HEK293 (cell line): Measurements from ENCODE around the gene MED13L.

Experiments
- CTCF ChIA-PET: fragments of 350-600 bp; formaldehyde crosslinking; extraction: SDS; loops from one replicate; lab custom pipeline; 2021; ENCODE audit warnings: antibody characterized with exemption; lab: Yijun Ruan, JAX
- POLR2A ChIA-PET: fragments of 300-600 bp; formaldehyde crosslinking; extraction: SDS; loops from one replicate; lab custom pipeline; 2020; ENCODE audit warnings: antibody characterized with exemption, inconsistent platforms; lab: Yijun Ruan, JAX
- H3K27ac ChIP-seq: fragments of 200-500 bp; sonication (Bioruptor generic); 2 replicates; pipeline ENCODE4 v1.5.1; 2014; ENCODE audit warnings: low read depth, low read length, control low read depth, inconsistent platforms; ENCODE audit errors: extremely low read depth
- H3K36me3 ChIP-seq, 2 experiments: fragments of 200-500 bp in 1 of 2; sonication (Bioruptor generic) in 1 of 2; 1 replicate in 1 of 2; 2 replicates in 1 of 2; pipeline ENCODE4 v1.5.1; 2014 to 2017; ENCODE audit warnings: inconsistent platforms in 2 of 2, low read length in 2 of 2; ENCODE audit not compliant: control insufficient read depth in 2 of 2, insufficient read depth in 1 of 2
- H3K4me1 ChIP-seq: fragments of 200-500 bp; sonication (Bioruptor generic); 2 replicates; pipeline ENCODE4 v1.5.1; 2014; ENCODE audit warnings: mild to moderate bottlenecking, low read length, inconsistent platforms; ENCODE audit not compliant: control insufficient read depth, insufficient read depth
- H3K4me3 ChIP-seq: 2 replicates; pipeline ENCODE4 v1.5.1; 2011; ENCODE audit warnings: low read depth, mild to moderate bottlenecking, control low read depth, low read length, moderate library complexity
- H3K9me3 ChIP-seq: fragments of 200-500 bp; sonication (Bioruptor generic); 2 replicates; pipeline ENCODE4 v1.5.1; 2014; ENCODE audit warnings: low read depth, low read length, inconsistent platforms; ENCODE audit not compliant: control insufficient read depth, insufficient read depth
- FEZF1 ChIP-seq: fragments of 450-650 bp; formaldehyde crosslinking; IDR thresholded peaks from 2 replicates; pipeline ENCODE4 v1.5.1; 2016; ENCODE audit warnings: missing biosample characterization, missing genetic modification characterization
- GFI1B ChIP-seq: fragments of 450-650 bp; formaldehyde crosslinking; IDR thresholded peaks from 2 replicates; pipeline ENCODE4 v1.5.1; 2016; ENCODE audit warnings: missing biosample characterization, missing genetic modification characterization
- KLF16 ChIP-seq: fragments of 450-650 bp; formaldehyde crosslinking; IDR thresholded peaks from 2 replicates; pipeline ENCODE4 v1.5.1; 2017; ENCODE audit warnings: missing biosample characterization, missing genetic modification characterization
- MZF1 ChIP-seq: fragments of 450-650 bp; formaldehyde crosslinking; IDR thresholded peaks from 2 replicates; pipeline ENCODE4 v1.5.1; 2017; ENCODE audit warnings: missing biosample characterization, missing genetic modification characterization, borderline replicate concordance
- PATZ1 ChIP-seq: fragments of 450-650 bp; formaldehyde crosslinking; IDR thresholded peaks from 2 replicates; pipeline ENCODE4 v1.5.1; 2016; ENCODE audit warnings: missing biosample characterization, missing genetic modification characterization
- PRDM1 ChIP-seq: fragments of 450-650 bp; formaldehyde crosslinking; IDR thresholded peaks from 2 replicates; pipeline ENCODE4; 2016; ENCODE audit warnings: missing biosample characterization, missing genetic modification characterization
- WT1 ChIP-seq: fragments of 450-650 bp; formaldehyde crosslinking; IDR thresholded peaks from 2 replicates; pipeline ENCODE4 v1.5.1; 2016; ENCODE audit warnings: missing biosample characterization, missing genetic modification characterization
- ZNF112 ChIP-seq: fragments of 450-650 bp; formaldehyde crosslinking; IDR thresholded peaks from 2 replicates; pipeline ENCODE4 v1.5.0; 2017; ENCODE audit warnings: missing biosample characterization, missing genetic modification characterization
- ZNF132 ChIP-seq: fragments of 450-650 bp; formaldehyde crosslinking; IDR thresholded peaks from 2 replicates; pipeline ENCODE4 v1.5.1; 2017; ENCODE audit warnings: missing biosample characterization, missing genetic modification characterization, borderline replicate concordance
- ZNF184 ChIP-seq: fragments of 450-650 bp; IDR thresholded peaks from 2 replicates; pipeline ENCODE4 v1.5.1; 2018; ENCODE audit warnings: missing biosample characterization, mild to moderate bottlenecking, missing genetic modification characterization
- ZNF221 ChIP-seq: fragments of 450-650 bp; formaldehyde crosslinking; IDR thresholded peaks from 2 replicates; pipeline ENCODE4 v1.5.1; 2017; ENCODE audit warnings: missing biosample characterization, missing genetic modification characterization, borderline replicate concordance
- ZNF292 ChIP-seq: fragments of 450-650 bp; formaldehyde crosslinking; IDR thresholded peaks from 2 replicates; pipeline ENCODE4 v1.5.1; 2016; ENCODE audit warnings: low read depth, missing biosample characterization, missing genetic modification characterization, borderline replicate concordance
- ZNF394 ChIP-seq: fragments of 450-650 bp; formaldehyde crosslinking; IDR thresholded peaks from 2 replicates; pipeline ENCODE4 v1.5.1; 2016; ENCODE audit warnings: missing biosample characterization, missing genetic modification characterization, mild to moderate bottlenecking, moderate library complexity, borderline replicate concordance
- ZNF449 ChIP-seq: fragments of 450-650 bp; formaldehyde crosslinking; IDR thresholded peaks from 2 replicates; pipeline ENCODE4 v1.5.1; 2017; ENCODE audit warnings: missing biosample characterization, mild to moderate bottlenecking, missing genetic modification characterization, moderate library complexity
- ZNF768 ChIP-seq: fragments of 450-650 bp; formaldehyde crosslinking; IDR thresholded peaks from 2 replicates; pipeline ENCODE4 v1.5.1; 2018; ENCODE audit warnings: missing biosample characterization, mild to moderate bottlenecking, missing genetic modification characterization
- ZSCAN16 ChIP-seq: fragments of 450-650 bp; formaldehyde crosslinking; IDR thresholded peaks from 2 replicates; pipeline ENCODE4 v1.5.1; 2016; ENCODE audit warnings: missing biosample characterization, missing genetic modification characterization
- TF ChIP-seq, protein P1 (sequence below): fragments of 450-650 bp; formaldehyde crosslinking; optimal IDR thresholded peaks from 2 replicates; pipeline ENCODE3; 2016; ENCODE audit warnings: missing biosample characterization, mild to moderate bottlenecking, missing genetic modification characterization
- TF ChIP-seq, protein P2 (sequence below): fragments of 450-650 bp; formaldehyde crosslinking; IDR thresholded peaks from 2 replicates; pipeline ENCODE4 v1.5.1; 2016; ENCODE audit warnings: missing biosample characterization, missing genetic modification characterization

The MED13L gene

GRCh38 chr12:115923851-115924250 is 353.6 kb downstream of the MED13L start:
- Histone ChIP-seq H3K9me3 (no peaks in the 10 kb centered on the region), H3K4me1 (no peaks in the 10 kb centered on the region), H3K36me3 (no peaks in the 10 kb centered on the region), H3K27ac (no peak overlapping the region), H3K4me3 (no peak overlapping the region)
- TF ChIP-seq KLF16 (tag by site-specific recombination) = no peak
- no peak for TF ChIP-seq PATZ1 (tag by site-specific recombination)
- no peak for TF ChIP-seq FEZF1 (tag by site-specific recombination)
- TF ChIP-seq, protein P1, sequence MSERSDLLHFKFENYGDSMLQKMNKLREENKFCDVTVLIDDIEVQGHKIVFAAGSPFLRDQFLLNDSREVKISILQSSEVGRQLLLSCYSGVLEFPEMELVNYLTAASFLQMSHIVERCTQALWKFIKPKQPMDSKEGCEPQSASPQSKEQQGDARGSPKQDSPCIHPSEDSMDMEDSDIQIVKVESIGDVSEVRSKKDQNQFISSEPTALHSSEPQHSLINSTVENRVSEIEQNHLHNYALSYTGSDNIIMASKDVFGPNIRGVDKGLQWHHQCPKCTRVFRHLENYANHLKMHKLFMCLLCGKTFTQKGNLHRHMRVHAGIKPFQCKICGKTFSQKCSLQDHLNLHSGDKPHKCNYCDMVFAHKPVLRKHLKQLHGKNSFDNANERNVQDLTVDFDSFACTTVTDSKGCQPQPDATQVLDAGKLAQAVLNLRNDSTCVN (tag by site-specific recombination) = no peak
- no peak for TF ChIP-seq ZSCAN16
- TF ChIP-seq ZNF132 (tag by site-specific recombination) = no peak
- no peak for TF ChIP-seq ZNF112 (tag by site-specific recombination)
- TF ChIP-seq ZNF394 (tag by site-specific recombination) = no peak
- TF ChIP-seq ZNF768 (tag by site-specific recombination) = no peak
- TF ChIP-seq MZF1 = no peak
- TF ChIP-seq GFI1B (tag by site-specific recombination) = no peak
- no peak for TF ChIP-seq ZNF221 (tag by site-specific recombination)
- no peak for TF ChIP-seq PRDM1
- TF ChIP-seq ZNF449 = no peak
- TF ChIP-seq ZNF292 (tag by site-specific recombination) = no peak
- no peak for TF ChIP-seq ZNF184 (tag by site-specific recombination)
- no peak for TF ChIP-seq WT1
- TF ChIP-seq, protein P2, sequence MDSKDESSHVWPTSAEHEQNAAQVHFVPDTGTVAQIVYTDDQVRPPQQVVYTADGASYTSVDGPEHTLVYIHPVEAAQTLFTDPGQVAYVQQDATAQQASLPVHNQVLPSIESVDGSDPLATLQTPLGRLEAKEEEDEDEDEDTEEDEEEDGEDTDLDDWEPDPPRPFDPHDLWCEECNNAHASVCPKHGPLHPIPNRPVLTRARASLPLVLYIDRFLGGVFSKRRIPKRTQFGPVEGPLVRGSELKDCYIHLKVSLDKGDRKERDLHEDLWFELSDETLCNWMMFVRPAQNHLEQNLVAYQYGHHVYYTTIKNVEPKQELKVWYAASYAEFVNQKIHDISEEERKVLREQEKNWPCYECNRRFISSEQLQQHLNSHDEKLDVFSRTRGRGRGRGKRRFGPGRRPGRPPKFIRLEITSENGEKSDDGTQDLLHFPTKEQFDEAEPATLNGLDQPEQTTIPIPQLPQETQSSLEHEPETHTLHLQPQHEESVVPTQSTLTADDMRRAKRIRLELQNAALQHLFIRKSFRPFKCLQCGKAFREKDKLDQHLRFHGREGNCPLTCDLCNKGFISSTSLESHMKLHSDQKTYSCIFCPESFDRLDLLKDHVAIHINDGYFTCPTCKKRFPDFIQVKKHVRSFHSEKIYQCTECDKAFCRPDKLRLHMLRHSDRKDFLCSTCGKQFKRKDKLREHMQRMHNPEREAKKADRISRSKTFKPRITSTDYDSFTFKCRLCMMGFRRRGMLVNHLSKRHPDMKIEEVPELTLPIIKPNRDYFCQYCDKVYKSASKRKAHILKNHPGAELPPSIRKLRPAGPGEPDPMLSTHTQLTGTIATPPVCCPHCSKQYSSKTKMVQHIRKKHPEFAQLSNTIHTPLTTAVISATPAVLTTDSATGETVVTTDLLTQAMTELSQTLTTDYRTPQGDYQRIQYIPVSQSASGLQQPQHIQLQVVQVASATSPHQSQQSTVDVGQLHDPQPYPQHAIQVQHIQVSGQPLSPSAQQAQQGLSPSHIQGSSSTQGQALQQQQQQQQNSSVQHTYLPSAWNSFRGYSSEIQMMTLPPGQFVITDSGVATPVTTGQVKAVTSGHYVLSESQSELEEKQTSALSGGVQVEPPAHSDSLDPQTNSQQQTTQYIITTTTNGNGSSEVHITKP (tag by site-specific recombination) = no peak
- ChIA-PET POLR2A (no interaction called here), CTCF (interaction anchor here (0.6 to 1.7 kb wide), 11 partner anchors 13 to 785 kb away, joined by 3 to 8 read pairs (median 3); no protein-coding TSS in a partner anchor)
